KMS-11 (cell line): ENCODE data around the gene ZIC5.

ENCODE experiments used
- H2AFZ ChIP-seq: fragments of 200-600 bp; sonication (generic); 2 replicates; pipeline ENCODE4 v1.6.1; 2016; ENCODE audit warnings: antibody characterized with exemption, mixed run types, low read depth
- H3K27ac ChIP-seq: fragments of 200-600 bp; sonication (generic); 2 replicates; pipeline ENCODE4 v1.6.1; 2016; ENCODE audit warnings: mild to moderate bottlenecking, mixed run types
- H3K27me3 ChIP-seq: fragments of 200-600 bp; sonication (generic); 2 replicates; pipeline ENCODE4 v1.6.1; 2017; ENCODE audit warnings: mild to moderate bottlenecking, low read depth, mixed run types, moderate library complexity; ENCODE audit not compliant: insufficient read depth
- H3K36me3 ChIP-seq: fragments of 200-600 bp; sonication (generic); 2 replicates; pipeline ENCODE4 v1.6.1; 2017; ENCODE audit warnings: mild to moderate bottlenecking, mixed run types; ENCODE audit not compliant: insufficient read depth
- H3K4me1 ChIP-seq: fragments of 200-600 bp; sonication (generic); 2 replicates; pipeline ENCODE4 v1.6.1; 2016; ENCODE audit warnings: mild to moderate bottlenecking, low read depth, mixed run types; ENCODE audit not compliant: poor library complexity, severe bottlenecking
- H3K4me2 ChIP-seq: fragments of 200-600 bp; sonication (generic); 2 replicates; pipeline ENCODE4 v1.7.0; 2016; ENCODE audit warnings: mild to moderate bottlenecking, mixed run types
- H3K4me3 ChIP-seq: fragments of 200-600 bp; sonication (generic); IDR thresholded peaks from 2 replicates; pipeline ENCODE4 v1.6.1; 2017; ENCODE audit warnings: low read depth, low read length, mixed read lengths; ENCODE audit not compliant: insufficient read depth
- H3K79me2 ChIP-seq: fragments of 200-600 bp; sonication (generic); 2 replicates; pipeline ENCODE4 v1.6.1; 2016; ENCODE audit warnings: low read depth, mixed run types; ENCODE audit not compliant: insufficient read depth
- H3K9ac ChIP-seq: fragments of 200-600 bp; sonication (generic); 2 replicates; pipeline ENCODE4 v1.6.1; 2016; ENCODE audit warnings: mild to moderate bottlenecking, mixed run types
- H4K20me1 ChIP-seq: fragments of 200-600 bp; sonication (generic); 2 replicates; pipeline ENCODE4 v1.6.1; 2016; ENCODE audit warnings: mild to moderate bottlenecking, mixed run types; ENCODE audit not compliant: insufficient read depth
- CTCF ChIP-seq: fragments of 200-600 bp; sonication (generic); conservative IDR thresholded peaks from 2 replicates; pipeline ENCODE4 v1.6.1; 2017; ENCODE audit warnings: low read depth, mild to moderate bottlenecking, antibody characterized with exemption, low read length, moderate library complexity, mixed read lengths

ZIC5 gene

GRCh38 chr13:99994638-99995020 is 23.1 kb upstream of the ZIC5 start:
- TF ChIP-seq CTCF, result no peak
- no peaks in the 10 kb centered on the region for H3K27me3 ChIP-seq
- no peak overlapping the region for H3K9ac ChIP-seq
- no peak overlapping the region for H3K4me2 ChIP-seq
- H3K4me3 ChIP-seq, result no peak overlapping the region
- H3K79me2 ChIP-seq, result no peaks in the 10 kb centered on the region
- no peak overlapping the region for H3K27ac ChIP-seq
- no peaks in the 10 kb centered on the region for H3K36me3 ChIP-seq
- H2AFZ ChIP-seq, result no peak overlapping the region
- no peaks in the 10 kb centered on the region for H3K4me1 ChIP-seq
- no peaks in the 10 kb centered on the region for H4K20me1 ChIP-seq

GRCh38 chr13:99993660-99994637 is 22.4 kb upstream of the ZIC5 start:
- no peak overlapping the region for H3K4me3 ChIP-seq
- no peak overlapping the region for H2AFZ ChIP-seq
- no peak overlapping the region for H3K9ac ChIP-seq
- no peak overlapping the region for H3K27ac ChIP-seq
- no peaks in the 10 kb centered on the region for H4K20me1 ChIP-seq
- no peaks in the 10 kb centered on the region for H3K36me3 ChIP-seq
- no peak for TF ChIP-seq CTCF
- no peaks in the 10 kb centered on the region for H3K79me2 ChIP-seq
- no peaks in the 10 kb centered on the region for H3K4me1 ChIP-seq
- H3K4me2 ChIP-seq, result no peak overlapping the region
- no peaks in the 10 kb centered on the region for H3K27me3 ChIP-seq

GRCh38 chr13:99992949-99993351 is 21.4 kb upstream of the ZIC5 start:
- TF ChIP-seq CTCF, result no peak
- H3K27me3 ChIP-seq, result no peaks in the 10 kb centered on the region
- H3K36me3 ChIP-seq, result no peaks in the 10 kb centered on the region
- no peak overlapping the region for H3K27ac ChIP-seq
- H3K4me3 ChIP-seq, result no peak overlapping the region
- no peak overlapping the region for H3K4me2 ChIP-seq
- H3K79me2 ChIP-seq, result no peaks in the 10 kb centered on the region
- H3K4me1 ChIP-seq, result no peaks in the 10 kb centered on the region
- H2AFZ ChIP-seq, result no peak overlapping the region
- no peaks in the 10 kb centered on the region for H4K20me1 ChIP-seq
- H3K9ac ChIP-seq, result no peak overlapping the region

- Histone ChIP-seq H3K4me3 (no peak overlapping the region), H3K27ac (no peak overlapping the region), H3K4me2 (no peak overlapping the region), H2AFZ (no peak overlapping the region), H3K9ac (no peak overlapping the region), H3K4me1 (no peaks in the 10 kb centered on the region), H3K27me3 (no peaks in the 10 kb centered on the region), H3K79me2 (no peaks in the 10 kb centered on the region), H4K20me1 (no peaks in the 10 kb centered on the region), H3K36me3 (no peaks in the 10 kb centered on the region)
- TF ChIP-seq CTCF, result no peak
Measured at GRCh38 chr13:99991828-99992775, 20.5 kb upstream of the ZIC5 start.
